Activated T-helper 2 cell treated with anti-CD3 and anti-CD28 coated beads, Interferon-gamma antibody, Interleukin-2, Interleukin-4, amounts not matched to agents 10 μg/mL and 5 μg/mL and 100 μg/mL, durations not matched to agents 14 hours and 24 hours and 36 hours (primary cell): ENCODE data around the gene PTPRD. TPM values are rescaled to one million over a fixed set of nuclear protein-coding genes. Genes with fewer than 3 reads are reported as not detected.
"Not testable (repeated sequence)": the region's sequence is repeated elsewhere in the genome, so short reads cannot be mapped to it uniquely, and the experiment has no call there.

ENCODE experiments used
- DNase-seq: peaks from one replicate; pipeline ENCODE4 v3.0.0; 2021; ENCODE audit warnings: low spot score
- H3K27ac Mint-ChIP-seq: one replicate; pipeline ENCODE4 v1.8.0; 2021; ENCODE audit warnings: mixed read lengths
- H3K27me3 Mint-ChIP-seq: one replicate; pipeline ENCODE4 v1.8.0; 2021; ENCODE audit warnings: low read depth, mixed read lengths
- H3K36me3 Mint-ChIP-seq: one replicate; pipeline ENCODE4 v1.8.0; 2021; ENCODE audit warnings: low read depth, mixed read lengths
- H3K4me1 Mint-ChIP-seq: one replicate; pipeline ENCODE4 v1.8.0; 2021; ENCODE audit warnings: low read depth, mixed read lengths
- H3K4me3 Mint-ChIP-seq: one replicate; pipeline ENCODE4 v1.8.0; 2021; ENCODE audit warnings: low read depth, mild to moderate bottlenecking, moderate library complexity, mixed read lengths
- H3K9me3 Mint-ChIP-seq: one replicate; pipeline ENCODE4 v1.8.0; 2021; ENCODE audit warnings: mixed read lengths
- intact Hi-C: fragments of 100-400 bp; cut with micrococcal nuclease; formaldehyde crosslinking; loops from one replicate; pipeline ENCODE4 v1.15.1; 2023
- total RNA-seq: library from RNA; stranded (reverse); gene quantifications from 2 replicates; pipeline ENCODE4 v1.2.3, GENCODE V29; 2022

PTPRD gene
- total RNA-seq, 1 donor from 2014 or later: 1.5 TPM

DNA sequence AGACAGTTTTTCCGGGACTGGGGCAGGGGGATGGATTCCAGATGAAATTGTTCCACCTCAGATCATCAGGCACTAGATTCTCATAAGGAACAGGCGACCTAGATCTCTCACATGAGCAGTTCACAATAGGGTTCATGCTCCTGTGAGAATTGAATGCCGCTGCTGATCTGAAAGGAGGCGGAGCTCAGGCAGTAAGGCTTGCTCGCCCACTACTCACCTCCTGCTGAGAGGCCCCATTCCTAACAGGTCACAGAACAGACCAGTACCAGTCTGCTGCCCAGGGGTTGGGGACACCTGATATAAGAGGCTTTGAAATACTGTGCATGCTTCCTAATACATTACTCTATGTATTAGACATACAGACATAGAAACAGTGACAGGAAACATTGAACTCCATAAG is 41.1 kb downstream of the PTPRD start:
- no peaks in the 10 kb centered on the region for H3K27me3 Mint-ChIP-seq
- H3K27ac Mint-ChIP-seq: no peak overlapping the region
- intact Hi-C loops: no loop called here
- no peaks in the 10 kb centered on the region for H3K4me1 Mint-ChIP-seq
- no peak for DNase-seq
- no peak overlapping the region for H3K4me3 Mint-ChIP-seq
- no peaks in the 10 kb centered on the region for H3K36me3 Mint-ChIP-seq
- H3K9me3 Mint-ChIP-seq: peaks cover 43% of the 10 kb centered on the region

DNA sequence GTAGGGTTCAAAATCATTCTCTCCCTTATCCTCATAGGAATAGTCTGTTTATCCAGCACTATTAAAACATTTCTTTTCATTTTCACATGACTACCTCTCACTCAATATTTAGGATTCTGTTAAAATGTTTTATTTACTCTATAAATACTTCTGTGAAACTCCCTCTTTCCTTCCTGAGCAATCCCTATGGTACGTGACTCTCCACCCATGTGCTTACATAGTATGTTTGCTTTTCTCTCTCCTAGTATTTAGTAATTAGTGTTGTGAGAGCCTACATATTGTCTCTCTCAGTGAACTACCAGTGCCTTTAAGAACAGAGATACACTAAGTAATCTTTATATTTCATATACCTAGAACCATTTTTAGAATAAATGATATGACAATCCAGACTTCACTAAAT is 46.0 kb downstream of the PTPRD start:
- Mint-ChIP-seq H3K27me3 (no peaks in the 10 kb centered on the region), H3K36me3 (no peaks in the 10 kb centered on the region), H3K4me3 (no peak overlapping the region), H3K9me3 (peaks cover 32% of the 10 kb centered on the region), H3K4me1 (no peaks in the 10 kb centered on the region), H3K27ac (no peak overlapping the region)
- intact Hi-C loops: no loop called here
- DNase-seq: no peak

DNA sequence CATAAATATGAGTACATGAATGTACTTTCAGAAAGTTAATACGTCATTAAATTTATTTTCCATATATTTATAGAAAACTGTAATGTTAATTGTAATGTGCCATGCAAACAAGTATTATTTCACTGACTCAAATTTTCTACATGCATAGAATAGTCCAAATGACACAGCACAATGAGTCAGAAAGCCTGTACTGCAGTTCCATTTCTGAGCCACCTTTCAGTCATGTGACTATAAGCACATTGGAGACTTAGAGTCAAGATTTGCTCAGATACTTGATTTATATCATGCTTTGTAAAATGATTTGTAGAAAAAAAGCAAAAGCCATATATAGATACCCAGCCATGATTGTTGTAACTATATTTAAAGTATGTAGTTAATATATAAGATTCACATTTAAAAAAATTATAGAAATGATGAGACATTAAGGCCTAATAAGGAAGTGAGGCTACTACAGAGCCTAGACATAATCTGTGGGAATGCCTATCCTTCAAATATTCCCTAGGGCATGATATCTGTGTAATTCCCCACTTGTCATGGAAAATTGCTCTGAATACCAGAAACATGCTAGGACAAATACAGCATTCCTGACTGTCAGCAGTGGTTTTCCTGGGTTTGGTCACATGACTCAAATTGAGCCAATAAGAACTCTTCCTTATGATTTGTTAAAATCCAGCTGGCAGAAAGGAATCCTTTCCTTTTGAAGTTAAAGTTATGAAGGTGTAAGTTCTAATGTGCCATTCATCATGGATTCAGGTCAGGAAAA is 50.0 kb downstream of the PTPRD start:
- H3K4me3 Mint-ChIP-seq: no peak overlapping the region
- no peak for DNase-seq
- H3K27me3 Mint-ChIP-seq: no peaks in the 10 kb centered on the region
- H3K4me1 Mint-ChIP-seq: no peaks in the 10 kb centered on the region
- H3K9me3 Mint-ChIP-seq: peaks cover 36% of the 10 kb centered on the region
- H3K36me3 Mint-ChIP-seq: no peaks in the 10 kb centered on the region
- no peak overlapping the region for H3K27ac Mint-ChIP-seq
- intact Hi-C loops: no loop called here

DNA sequence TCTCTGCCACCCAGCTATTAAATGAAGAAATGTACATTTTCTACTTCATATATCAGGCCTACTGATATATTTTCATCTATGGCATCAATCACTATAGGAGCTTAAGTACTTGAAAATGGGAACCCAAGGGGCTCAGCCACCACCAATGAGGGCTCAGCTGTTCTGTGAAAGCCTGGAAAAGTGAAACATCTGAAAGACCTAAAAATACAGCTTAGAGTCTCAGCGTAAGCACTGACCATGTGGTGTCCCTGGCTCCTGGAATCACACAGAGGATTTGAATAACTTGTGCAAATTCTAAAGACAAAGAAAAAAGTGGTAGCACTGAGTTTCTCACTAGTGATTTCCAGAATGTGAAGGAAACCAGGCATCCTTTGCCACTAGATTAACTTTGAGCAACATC is 64.5 kb downstream of the PTPRD start:
- H3K9me3 Mint-ChIP-seq: peaks cover 40% of the 10 kb centered on the region
- intact Hi-C loops: no loop called here
- no peaks in the 10 kb centered on the region for H3K36me3 Mint-ChIP-seq
- H3K27ac Mint-ChIP-seq: no peak overlapping the region
- DNase-seq: no peak
- H3K4me1 Mint-ChIP-seq: no peaks in the 10 kb centered on the region
- H3K27me3 Mint-ChIP-seq: no peaks in the 10 kb centered on the region
- no peak overlapping the region for H3K4me3 Mint-ChIP-seq

DNA sequence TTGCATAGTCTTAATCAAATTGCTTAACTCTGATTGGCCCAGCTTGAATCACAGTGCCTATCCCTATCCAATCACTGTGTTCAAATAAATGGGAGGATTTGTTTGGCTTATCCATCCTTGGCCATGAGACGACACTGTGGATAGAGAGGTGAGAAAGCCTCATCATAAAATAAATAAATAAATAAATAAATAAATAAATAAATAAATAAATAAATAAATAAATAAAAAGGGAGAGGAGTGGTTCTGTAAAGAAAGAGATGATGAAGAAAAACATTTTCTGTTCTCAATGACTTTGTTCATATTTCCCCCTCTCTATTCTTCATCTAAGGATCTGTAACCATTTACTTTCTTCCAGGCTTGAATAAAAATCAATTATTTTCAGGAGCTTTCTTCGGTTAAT is 74.7 kb downstream of the PTPRD start:
- intact Hi-C loops: no loop called here
- Mint-ChIP-seq H3K27ac (no peak overlapping the region), H3K4me1 (no peaks in the 10 kb centered on the region), H3K36me3 (no peaks in the 10 kb centered on the region), H3K9me3 (peaks cover 23% of the 10 kb centered on the region), H3K27me3 (no peaks in the 10 kb centered on the region), H3K4me3 (no peak overlapping the region)
- no peak for DNase-seq

DNA sequence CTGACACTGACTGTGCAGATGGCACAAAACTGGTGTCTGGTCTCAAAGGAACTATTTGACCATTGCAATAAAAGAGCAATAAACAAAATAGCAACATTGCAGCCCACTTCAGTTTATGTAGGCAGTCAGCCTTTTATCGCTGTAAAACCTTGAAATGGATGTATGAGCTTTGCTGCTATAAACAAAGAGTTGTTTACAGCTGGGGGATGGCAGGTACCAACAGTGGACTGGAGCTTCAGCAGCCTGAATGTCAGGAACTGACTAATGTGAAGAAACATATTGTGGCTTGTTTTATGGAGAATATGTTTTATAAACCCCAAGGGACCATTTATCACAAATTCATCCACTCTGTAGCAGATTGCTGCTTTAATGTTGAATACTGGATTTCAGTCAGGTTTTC is 78.0 kb downstream of the PTPRD start:
- Mint-ChIP-seq H3K27me3 (no peaks in the 10 kb centered on the region), H3K4me1 (no peaks in the 10 kb centered on the region), H3K4me3 (no peak overlapping the region), H3K36me3 (no peaks in the 10 kb centered on the region), H3K9me3 (peaks cover 28% of the 10 kb centered on the region), H3K27ac (no peak overlapping the region)
- intact Hi-C loops: no loop called here
- DNase-seq: no peak

DNA sequence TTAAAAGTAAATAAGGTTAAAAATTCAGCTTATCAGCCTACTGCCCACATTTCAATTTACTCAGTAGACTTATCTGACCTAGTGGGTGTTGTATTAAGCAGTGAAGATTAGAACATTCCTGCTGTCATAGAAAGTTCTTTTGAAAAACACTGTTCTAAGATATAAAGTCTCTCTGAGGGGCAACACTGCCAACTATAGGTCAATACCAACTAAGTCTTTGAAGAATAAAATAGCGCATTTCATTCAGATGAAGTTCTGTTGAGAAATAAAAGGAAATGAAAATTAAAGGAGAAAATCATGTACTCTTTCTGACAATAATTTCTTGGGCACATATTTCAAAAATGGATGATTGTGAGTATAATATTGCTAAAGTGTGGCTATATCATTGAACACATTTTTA is 86.8 kb downstream of the PTPRD start:
- peaks cover 25% of the 10 kb centered on the region for H3K9me3 Mint-ChIP-seq
- no peak for DNase-seq
- H3K36me3 Mint-ChIP-seq: no peaks in the 10 kb centered on the region
- no peak overlapping the region for H3K27ac Mint-ChIP-seq
- intact Hi-C loops: no loop called here
- no peaks in the 10 kb centered on the region for H3K27me3 Mint-ChIP-seq
- no peak overlapping the region for H3K4me3 Mint-ChIP-seq
- H3K4me1 Mint-ChIP-seq: no peaks in the 10 kb centered on the region

DNA sequence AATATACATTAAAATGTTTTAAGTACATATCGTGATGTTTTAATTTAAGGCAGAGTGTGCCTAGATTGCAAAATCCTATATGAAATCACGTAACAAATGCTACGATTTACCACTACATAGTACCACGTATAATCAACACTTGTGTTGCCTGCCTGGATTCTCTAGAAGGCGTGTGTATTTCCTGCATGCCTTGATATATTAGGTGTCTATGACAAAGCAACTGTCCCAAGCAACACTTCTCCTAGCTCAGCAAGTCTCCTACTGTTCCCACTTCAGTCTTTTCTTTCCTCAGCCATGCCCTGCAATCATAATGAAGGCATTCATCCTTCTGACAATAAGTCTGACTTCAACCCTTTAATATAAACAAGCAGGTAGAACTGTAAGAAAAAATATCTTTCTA is 89.6 kb downstream of the PTPRD start:
- H3K27me3 Mint-ChIP-seq: no peaks in the 10 kb centered on the region
- no peak for DNase-seq
- H3K4me3 Mint-ChIP-seq: no peak overlapping the region
- no peaks in the 10 kb centered on the region for H3K36me3 Mint-ChIP-seq
- H3K9me3 Mint-ChIP-seq: peaks cover 25% of the 10 kb centered on the region
- H3K27ac Mint-ChIP-seq: no peak overlapping the region
- no peaks in the 10 kb centered on the region for H3K4me1 Mint-ChIP-seq
- intact Hi-C loops: no loop called here

DNA sequence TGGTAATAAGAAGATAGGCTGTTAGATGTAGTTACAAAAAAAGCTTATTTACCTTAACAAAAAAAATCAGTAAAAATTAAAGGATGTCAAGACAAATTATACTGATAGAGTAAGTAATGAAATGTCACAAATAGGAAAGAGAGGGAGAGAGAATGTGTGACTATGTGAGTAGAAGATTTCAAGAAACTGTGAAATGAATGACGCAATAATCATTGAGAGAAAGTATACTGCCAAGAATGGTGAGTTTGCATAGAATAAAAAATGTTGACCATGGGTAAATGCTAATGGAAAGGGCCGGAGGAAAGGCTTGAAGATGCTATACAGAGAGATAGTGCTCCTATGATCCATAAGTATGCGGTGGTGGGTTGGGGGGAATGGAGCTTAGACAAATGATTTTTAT is 100.7 kb downstream of the PTPRD start:
- no peak for DNase-seq
- peaks cover 50% of the 10 kb centered on the region for H3K9me3 Mint-ChIP-seq
- H3K27ac Mint-ChIP-seq: no peak overlapping the region
- H3K36me3 Mint-ChIP-seq: no peaks in the 10 kb centered on the region
- H3K4me3 Mint-ChIP-seq: no peak overlapping the region
- no peaks in the 10 kb centered on the region for H3K27me3 Mint-ChIP-seq
- no peaks in the 10 kb centered on the region for H3K4me1 Mint-ChIP-seq
- intact Hi-C loops: no loop called here

DNA sequence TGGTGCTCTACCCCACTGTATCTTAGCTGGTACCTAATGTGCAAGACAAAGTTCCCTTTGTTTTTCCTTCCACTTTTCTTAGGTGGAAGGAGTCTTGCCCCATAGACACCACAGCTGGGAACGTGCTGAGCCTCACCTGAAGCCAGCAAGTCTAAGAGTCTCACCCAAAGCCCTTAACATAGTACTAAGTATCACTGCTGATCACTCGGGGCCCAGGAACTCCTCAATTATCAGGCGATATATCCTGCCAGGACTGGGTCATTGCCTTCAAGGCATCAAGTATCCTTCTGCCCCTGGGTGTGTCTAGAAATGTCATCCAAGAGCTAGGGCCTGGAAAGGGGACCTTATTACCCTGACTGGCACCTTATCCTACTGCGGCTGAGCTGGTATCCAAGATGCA is 123.9 kb downstream of the PTPRD start:
- no peak for DNase-seq
- Mint-ChIP-seq H3K4me1 (no peaks in the 10 kb centered on the region), H3K36me3 (no peaks in the 10 kb centered on the region), H3K4me3 (no peak overlapping the region), H3K9me3 (peaks cover 53% of the 10 kb centered on the region), H3K27ac (no peak overlapping the region), H3K27me3 (no peaks in the 10 kb centered on the region)
- intact Hi-C loops: no loop called here

DNA sequence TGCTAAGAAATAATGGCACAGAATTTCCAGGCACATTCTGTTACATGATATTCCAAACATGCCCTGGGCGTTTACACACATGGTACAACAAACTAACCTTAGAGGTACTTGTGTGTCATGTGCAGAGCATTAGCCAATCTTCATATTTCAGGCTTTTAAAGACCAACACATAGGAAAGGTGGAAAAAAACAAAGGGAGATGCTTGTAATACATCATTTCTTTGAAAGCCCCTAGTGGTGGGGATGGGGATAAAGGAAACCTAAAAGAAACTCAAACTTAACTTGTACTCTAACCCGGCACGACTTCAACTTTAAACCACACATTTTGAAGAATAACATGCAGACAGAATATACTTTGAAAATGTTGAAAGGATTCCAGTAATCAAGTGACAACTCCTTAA is 133.6 kb downstream of the PTPRD start:
- intact Hi-C loops: no loop called here
- H3K27ac Mint-ChIP-seq: no peak overlapping the region

DNA sequence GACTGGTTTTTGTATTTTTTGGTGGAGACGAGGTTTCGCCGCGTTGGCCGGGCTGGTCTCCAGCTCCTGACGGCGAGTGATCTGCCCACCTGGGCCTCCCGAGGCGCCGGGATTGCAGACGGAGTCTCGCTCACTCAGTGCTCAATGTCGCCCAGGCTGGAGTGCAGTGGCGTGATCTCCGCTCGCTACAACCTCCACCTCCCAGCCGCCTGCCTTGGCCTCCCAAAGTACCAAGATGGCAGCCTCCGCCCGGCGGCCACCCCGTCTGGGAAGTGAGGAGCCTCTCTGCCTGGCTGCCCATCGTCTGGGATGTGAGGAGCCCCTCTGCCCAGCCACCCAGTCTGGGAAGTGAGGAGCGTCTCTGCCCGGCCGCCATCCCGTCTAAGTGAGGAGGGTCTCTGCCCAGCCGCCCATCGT is 163.6 kb downstream of the PTPRD start:
- H3K27ac Mint-ChIP-seq, H3K27me3 Mint-ChIP-seq, H3K36me3 Mint-ChIP-seq, H3K4me1 Mint-ChIP-seq, H3K4me3 Mint-ChIP-seq, intact Hi-C loops, DNase-seq: not testable (repeated sequence)
- H3K9me3 Mint-ChIP-seq: peaks cover 54% of the 10 kb centered on the region

More for the DNA sequence above, 133.6 kb downstream of the PTPRD start:
- Mint-ChIP-seq H3K4me3 (no peak overlapping the region), H3K27me3 (no peaks in the 10 kb centered on the region), H3K4me1 (no peaks in the 10 kb centered on the region), H3K9me3 (peaks cover 55% of the 10 kb centered on the region), H3K36me3 (no peaks in the 10 kb centered on the region)
- no peak for DNase-seq

DNA sequence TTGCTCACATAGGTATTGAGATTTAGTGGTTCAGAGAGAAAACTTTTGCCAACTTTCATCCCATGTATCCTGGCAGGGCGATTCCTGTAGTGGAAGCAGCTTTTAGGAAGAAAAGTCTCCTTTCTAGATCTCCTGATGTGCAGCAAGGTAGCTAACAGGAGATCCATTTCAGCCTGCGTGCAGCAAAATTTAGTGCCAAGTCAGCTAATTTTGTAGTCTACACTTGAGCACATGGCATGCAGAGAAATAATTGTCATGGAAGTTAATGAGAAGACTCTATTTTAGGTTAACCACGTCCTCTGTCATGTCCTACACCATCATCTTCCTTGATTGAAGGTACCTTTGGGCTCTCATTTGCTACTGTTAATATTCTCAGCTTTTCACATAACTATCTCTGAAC is 165.8 kb downstream of the PTPRD start:
- intact Hi-C loops: no loop called here
- Mint-ChIP-seq H3K27me3 (no peaks in the 10 kb centered on the region), H3K4me3 (no peak overlapping the region), H3K9me3 (peaks cover 52% of the 10 kb centered on the region), H3K27ac (no peak overlapping the region), H3K36me3 (no peaks in the 10 kb centered on the region), H3K4me1 (no peaks in the 10 kb centered on the region)
- DNase-seq: no peak

DNA sequence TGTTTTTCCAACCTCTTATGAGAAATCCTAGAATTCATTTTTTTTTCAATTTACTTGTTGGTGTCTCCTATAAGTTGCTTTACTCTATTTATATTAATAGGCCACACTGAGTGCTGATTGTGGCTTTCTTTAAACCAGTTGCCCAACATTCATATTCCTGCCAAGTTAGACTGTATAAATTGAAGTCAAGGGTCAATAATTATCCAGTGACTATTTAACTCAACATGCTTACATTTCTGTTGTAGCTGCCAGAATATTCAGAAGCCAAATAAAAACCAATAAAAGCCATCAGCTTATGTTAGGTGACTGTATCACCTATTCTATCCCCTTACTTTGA is 169.0 kb downstream of the PTPRD start:
- H3K27me3 Mint-ChIP-seq: no peaks in the 10 kb centered on the region
- no peak overlapping the region for H3K4me3 Mint-ChIP-seq
- intact Hi-C loops: no loop called here
- H3K4me1 Mint-ChIP-seq: no peaks in the 10 kb centered on the region
- no peak for DNase-seq
- no peaks in the 10 kb centered on the region for H3K36me3 Mint-ChIP-seq
- H3K9me3 Mint-ChIP-seq: peaks cover 59% of the 10 kb centered on the region
- no peak overlapping the region for H3K27ac Mint-ChIP-seq
